ENCODE results near the gene AMMECR1. TPM values are rescaled to one million over a fixed set of nuclear protein-coding genes. Genes with fewer than 3 reads are reported as not detected.

The AMMECR1 gene
- total RNA-seq, 1 experiment from 2014 or later, result 15.0 TPM

DNA sequence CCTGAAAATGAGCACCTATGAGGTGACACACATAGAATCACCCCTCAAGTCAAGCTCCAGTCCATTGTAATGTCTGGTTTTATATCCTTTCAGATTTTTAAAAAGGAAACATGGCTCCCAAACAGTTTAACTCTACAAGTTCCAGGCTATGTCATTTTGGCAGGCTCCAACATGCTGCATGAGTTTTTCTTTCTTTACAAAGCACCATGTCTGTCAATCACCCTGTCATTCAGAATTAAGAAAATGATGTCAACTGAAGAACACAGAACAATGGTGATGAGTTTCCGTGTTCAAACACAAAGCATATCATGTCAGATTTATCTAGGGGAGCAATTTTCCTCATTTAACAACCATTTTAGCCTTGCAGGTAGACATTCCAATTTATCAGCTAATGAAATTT lies 106.5 kb downstream of the AMMECR1 start:
- no peak for TF ChIP-seq CTCF (IDR thresholded peaks at IDR 0.05)
- no peak for DNase-seq (ENCODE audit: low read depth, low spot score)
- Histone ChIP-seq H3K9me3 (ENCODE audit: control insufficient read depth, insufficient read depth, low read depth, low read length) (no peaks in the 10 kb centered on the region), H3K4me1 (ENCODE audit: control insufficient read depth, insufficient read depth, low read length) (no peaks in the 10 kb centered on the region), H3K36me3 (ENCODE audit: control insufficient read depth, insufficient read depth, low read length) (no peaks in the 10 kb centered on the region), H3K4me3 (ENCODE audit: low read depth in 2 of 2, low read length in 2 of 2) (no peak overlapping the region), H3K27ac (ENCODE audit: low read length) (no peak overlapping the region), H3K27me3 (ENCODE audit: control insufficient read depth, insufficient read depth, low read length) (no peaks in the 10 kb centered on the region)
- no peak for ATAC-seq
- BruUV-seq (replicated peaks), result no TSS peak
- ChIA-PET POLR2A (interaction anchor here (0.8 kb wide), 1 partner anchor 1021 kb away, joined by 3 read pairs; no protein-coding TSS in a partner anchor), CTCF (no interaction called here)
- intact Hi-C loops (cut with micrococcal nuclease; ENCODE audit: unreplicated experiment) (no loop called here), in situ Hi-C loops (cut with HindIII; ENCODE audit: low pct_unique_long_range_greater_than_20kb, low sequenced_read_pairs) (no loop called here)

DNA sequence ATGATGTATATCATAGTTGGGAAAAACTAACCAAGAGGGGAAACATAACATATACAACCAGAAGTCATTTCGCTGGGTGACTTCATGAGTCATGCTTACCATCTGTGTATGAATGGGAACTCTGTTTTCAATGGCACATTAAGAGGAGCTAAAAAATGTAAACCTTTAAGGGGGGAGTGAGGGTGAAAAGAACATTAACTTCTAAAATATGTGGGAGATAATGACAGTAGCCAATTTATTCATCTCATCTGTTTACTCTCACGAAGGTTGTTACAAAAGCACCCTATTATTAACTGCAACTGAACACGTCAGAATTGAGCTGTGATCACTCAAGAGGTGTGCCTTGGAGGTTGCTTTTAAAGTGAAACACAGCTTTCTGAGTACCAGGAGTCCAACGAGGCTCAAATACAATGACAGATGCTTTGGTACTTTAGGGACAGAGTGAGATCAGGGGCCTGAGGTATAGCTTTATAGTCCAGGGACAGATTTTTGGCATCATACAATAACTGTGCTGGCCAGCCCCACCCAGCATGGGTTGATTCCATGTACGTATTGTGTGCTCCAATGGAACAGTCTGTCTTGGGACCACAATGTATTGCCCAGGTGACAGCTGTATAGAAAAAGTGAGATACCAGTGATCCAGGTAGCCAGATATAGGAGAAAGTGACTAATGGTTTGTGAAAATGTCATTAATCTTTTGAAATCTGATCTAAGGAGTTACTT lies 107.3 kb downstream of the AMMECR1 start:
- H3K9me3 ChIP-seq (ENCODE audit: control insufficient read depth, insufficient read depth, low read depth, low read length), result no peaks in the 10 kb centered on the region
- no TSS peak for BruUV-seq (replicated peaks)
- H3K4me3 ChIP-seq (ENCODE audit: low read depth in 2 of 2, low read length in 2 of 2), result no peak overlapping the region
- ChIA-PET CTCF (interaction anchor here (0.7 kb wide), 1 partner anchor 738 kb away, joined by 4 read pairs; no protein-coding TSS in a partner anchor), POLR2A (interaction anchor here (0.8 kb wide), 1 partner anchor 1022 kb away, joined by 3 read pairs; no protein-coding TSS in a partner anchor)
- H3K27ac ChIP-seq (ENCODE audit: low read length), result no peak overlapping the region
- TF ChIP-seq REST (IDR thresholded peaks at IDR 0.05; ENCODE audit: insufficient read depth in 1 of 2, low read depth in 2 of 2, low read length in 1 of 2), result no peak
- TF ChIP-seq POLR2AphosphoS5 (IDR thresholded peaks at IDR 0.05; ENCODE audit: low read depth, low read length), result no peak
- H3K27me3 ChIP-seq (ENCODE audit: control insufficient read depth, insufficient read depth, low read length), result no peaks in the 10 kb centered on the region
- no peaks in the 10 kb centered on the region for H3K4me1 ChIP-seq (ENCODE audit: control insufficient read depth, insufficient read depth, low read length)
- in situ Hi-C loops (cut with HindIII; ENCODE audit: low pct_unique_long_range_greater_than_20kb, low sequenced_read_pairs), result no loop called here
- peak; percentile 88 for ATAC-seq
- intact Hi-C loops (cut with micrococcal nuclease; ENCODE audit: unreplicated experiment), result no loop called here
- no peaks in the 10 kb centered on the region for H3K36me3 ChIP-seq (ENCODE audit: control insufficient read depth, insufficient read depth, low read length)
- no peak for DNase-seq (ENCODE audit: low read depth, low spot score)

DNA sequence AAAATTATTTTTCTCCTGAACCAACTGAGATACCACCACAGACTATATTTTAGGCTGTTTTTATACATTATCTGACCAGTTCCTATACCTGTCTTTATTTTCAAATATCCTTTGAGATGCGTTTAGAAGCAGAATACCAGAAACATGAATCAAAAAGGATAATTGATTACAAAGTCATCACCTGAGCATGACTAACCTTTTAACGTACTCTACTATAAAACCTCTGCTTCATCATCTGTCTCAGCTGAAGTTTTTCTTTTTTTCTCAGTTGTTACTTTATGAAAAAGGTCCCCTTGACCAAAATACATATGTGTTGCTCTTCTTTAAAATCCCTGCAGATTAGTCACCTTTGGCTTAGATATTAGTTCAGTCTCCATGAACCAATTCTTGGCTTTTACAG lies 109.8 kb downstream of the AMMECR1 start:
- TF ChIP-seq POLR2AphosphoS5 (IDR thresholded peaks at IDR 0.05; ENCODE audit: low read depth, low read length) (no peak), TCF7L2 (IDR thresholded peaks at IDR 0.05; ENCODE audit: low read depth, low read length) (no peak), SIN3A (IDR thresholded peaks at IDR 0.05; ENCODE audit: borderline replicate concordance, insufficient read depth, low read depth, low read length) (no peak), CTCF (IDR thresholded peaks at IDR 0.05) (no peak), REST (IDR thresholded peaks at IDR 0.05; ENCODE audit: insufficient read depth in 1 of 2, low read depth in 2 of 2, low read length in 1 of 2) (no peak)

More for the DNA sequence above, 109.8 kb downstream of the AMMECR1 start:
- DNase-seq (ENCODE audit: low read depth, low spot score), result no peak
- Histone ChIP-seq H3K9me3 (ENCODE audit: control insufficient read depth, insufficient read depth, low read depth, low read length) (no peaks in the 10 kb centered on the region), H3K36me3 (ENCODE audit: control insufficient read depth, insufficient read depth, low read length) (no peaks in the 10 kb centered on the region), H3K4me1 (ENCODE audit: control insufficient read depth, insufficient read depth, low read length) (no peaks in the 10 kb centered on the region), H3K27ac (ENCODE audit: low read length) (no peak overlapping the region), H3K27me3 (ENCODE audit: control insufficient read depth, insufficient read depth, low read length) (no peaks in the 10 kb centered on the region), H3K4me3 (ENCODE audit: low read depth in 2 of 2, low read length in 2 of 2) (no peak overlapping the region)
- ChIA-PET CTCF (no interaction called here), POLR2A (no interaction called here)
- no peak for ATAC-seq
- in situ Hi-C loops (cut with HindIII; ENCODE audit: low pct_unique_long_range_greater_than_20kb, low sequenced_read_pairs) (no loop called here), intact Hi-C loops (cut with micrococcal nuclease; ENCODE audit: unreplicated experiment) (no loop called here)
- no TSS peak for BruUV-seq (replicated peaks)

Measured in Panc1 (cell line).